Cardiac fibroblast (primary cell): ENCODE results near the gene SCAPER.

ENCODE experiments used
- DNase-seq, 2 donors: peaks; one replicate each; pipeline versions ENCODE4 v3.0.0 to v3.0.0-alpha.2; 2010; ENCODE audit warnings: low read depth in 2 of 2
- H3K4me3 ChIP-seq, 2 donors: replicated peaks in 1 of 2; 1 replicate in 1 of 2; 2 replicates in 1 of 2; pipeline ENCODE4 v1.5.1; 2011; ENCODE audit warnings: low read depth in 2 of 2, low read length in 2 of 2, mild to moderate bottlenecking in 2 of 2, moderate library complexity in 1 of 2
- TF ChIP-seq, protein P1 (sequence below): IDR thresholded peaks from one replicate; pipeline ENCODE4 v1.5.1; 2011; ENCODE audit warnings: low read depth, mild to moderate bottlenecking, low read length, inconsistent platforms

The SCAPER gene

DNA sequence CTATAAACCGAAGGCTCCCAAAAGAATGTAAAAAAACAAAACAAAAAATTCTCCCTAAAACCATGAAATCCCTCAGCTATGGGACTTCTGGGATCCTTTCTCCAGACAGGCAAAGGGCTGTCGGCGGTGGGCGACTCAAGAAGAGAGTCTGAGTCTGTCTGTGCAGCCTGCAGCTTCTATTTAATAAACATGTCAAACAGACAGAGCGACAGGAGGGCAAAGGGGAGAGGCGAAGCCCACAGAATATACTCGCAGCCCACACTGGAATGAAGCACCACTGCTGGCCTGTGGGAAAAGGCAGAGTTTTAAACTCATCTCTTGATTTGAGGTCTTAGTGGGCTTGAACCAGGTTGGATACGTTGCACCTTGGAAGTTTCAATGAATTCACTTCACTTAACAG lies 528.3 kb downstream of the SCAPER start:
- no peak for DNase-seq
- TF ChIP-seq, protein P1, sequence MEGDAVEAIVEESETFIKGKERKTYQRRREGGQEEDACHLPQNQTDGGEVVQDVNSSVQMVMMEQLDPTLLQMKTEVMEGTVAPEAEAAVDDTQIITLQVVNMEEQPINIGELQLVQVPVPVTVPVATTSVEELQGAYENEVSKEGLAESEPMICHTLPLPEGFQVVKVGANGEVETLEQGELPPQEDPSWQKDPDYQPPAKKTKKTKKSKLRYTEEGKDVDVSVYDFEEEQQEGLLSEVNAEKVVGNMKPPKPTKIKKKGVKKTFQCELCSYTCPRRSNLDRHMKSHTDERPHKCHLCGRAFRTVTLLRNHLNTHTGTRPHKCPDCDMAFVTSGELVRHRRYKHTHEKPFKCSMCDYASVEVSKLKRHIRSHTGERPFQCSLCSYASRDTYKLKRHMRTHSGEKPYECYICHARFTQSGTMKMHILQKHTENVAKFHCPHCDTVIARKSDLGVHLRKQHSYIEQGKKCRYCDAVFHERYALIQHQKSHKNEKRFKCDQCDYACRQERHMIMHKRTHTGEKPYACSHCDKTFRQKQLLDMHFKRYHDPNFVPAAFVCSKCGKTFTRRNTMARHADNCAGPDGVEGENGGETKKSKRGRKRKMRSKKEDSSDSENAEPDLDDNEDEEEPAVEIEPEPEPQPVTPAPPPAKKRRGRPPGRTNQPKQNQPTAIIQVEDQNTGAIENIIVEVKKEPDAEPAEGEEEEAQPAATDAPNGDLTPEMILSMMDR, result no peak
- H3K4me3 ChIP-seq, result no peak overlapping the region

GRCh38 chr15:76376029-76376428 lies 529.1 kb downstream of the SCAPER start:
- DNase-seq, result no peak
- TF ChIP-seq, protein P1, result no peak
- no peak overlapping the region for H3K4me3 ChIP-seq

DNA sequence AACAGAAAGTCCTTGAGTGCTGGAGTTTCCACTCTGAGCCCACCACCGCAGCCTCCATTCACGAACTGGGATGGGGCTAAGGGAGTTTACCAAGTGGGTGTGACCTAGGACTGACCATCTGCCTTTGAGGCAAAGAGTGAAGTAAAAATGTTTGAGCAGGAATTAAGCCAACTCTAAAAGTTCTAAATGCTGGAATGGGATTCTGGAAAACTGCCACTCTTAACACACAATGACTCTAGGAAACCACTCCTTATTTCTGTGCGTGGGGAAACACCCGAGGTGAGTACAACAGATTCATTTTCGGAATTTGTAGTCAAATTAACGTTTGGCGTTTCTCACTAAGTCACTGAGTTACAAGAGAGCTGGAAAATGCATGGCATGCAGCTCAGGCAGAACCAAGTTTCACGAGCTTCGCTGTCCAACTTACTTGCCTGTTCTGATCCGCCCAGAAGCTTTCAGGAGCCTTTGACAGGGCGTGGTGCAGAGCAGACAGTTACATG lies 537.0 kb downstream of the SCAPER start:
- no peak overlapping the region for H3K4me3 ChIP-seq
- TF ChIP-seq, protein P1, result no peak
- peak in 1 of 2 donors; percentile 45 for DNase-seq

- no peak for DNase-seq
- TF ChIP-seq, protein P1, result no peak
- no peak overlapping the region for H3K4me3 ChIP-seq
Observed at GRCh38 chr15:76366714-76367113, 538.4 kb downstream of the SCAPER start.

DNA sequence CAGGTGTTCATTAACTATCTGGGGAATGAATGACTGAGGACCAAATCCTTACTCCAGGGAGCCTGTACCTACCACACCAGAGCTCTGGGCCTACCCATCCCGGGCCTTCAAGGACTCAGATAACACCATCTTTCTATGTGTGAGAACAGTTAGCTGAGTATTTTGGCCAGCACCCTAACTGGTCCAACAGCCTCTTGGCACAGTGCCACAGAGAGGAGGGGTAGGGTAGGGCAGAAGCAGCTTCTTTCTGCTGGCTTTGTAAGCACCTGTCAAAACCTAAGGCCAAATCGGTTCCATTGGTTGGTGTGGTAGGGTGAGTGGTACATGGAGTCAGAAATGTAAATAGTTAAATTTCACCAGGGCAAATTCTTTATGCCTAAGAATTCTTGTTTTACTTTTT lies 541.9 kb downstream of the SCAPER start:
- no peak overlapping the region for H3K4me3 ChIP-seq
- TF ChIP-seq, protein P1, result no peak
- DNase-seq, result no peak

GRCh38 chr15:76360416-76360815 lies 544.7 kb downstream of the SCAPER start:
- no peak for DNase-seq
- TF ChIP-seq, protein P1, result no peak
- H3K4me3 ChIP-seq, result no peak overlapping the region

DNA sequence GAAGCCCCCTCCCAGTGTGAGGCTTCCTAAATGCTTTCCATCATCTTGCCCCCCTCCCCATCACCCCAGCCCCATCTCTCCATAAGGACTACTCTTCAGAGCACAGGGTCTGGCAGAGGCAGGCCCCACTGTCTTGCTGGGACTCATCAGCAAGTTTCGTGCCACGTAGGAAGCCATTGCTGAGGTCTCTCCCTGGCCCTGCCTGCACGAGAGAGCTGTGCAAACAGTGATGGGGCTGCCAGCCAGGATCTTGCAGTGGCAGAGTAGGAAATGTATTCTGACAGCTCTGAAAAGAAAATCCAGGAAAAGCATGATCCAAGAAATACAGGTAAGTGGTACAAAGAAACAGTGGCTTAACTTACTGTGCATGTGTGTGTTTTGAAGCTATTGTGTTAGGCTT lies 546.0 kb downstream of the SCAPER start:
- TF ChIP-seq, protein P1, result no peak
- H3K4me3 ChIP-seq, result no peak overlapping the region
- DNase-seq, result no peak
